BJ (cell line): ENCODE results near the gene ZNF500. TPM values are rescaled to one million over a fixed set of nuclear protein-coding genes. Genes with fewer than 3 reads are reported as not detected.

Experiments
- CTCF ChIA-PET: fragments of 350-600 bp; formaldehyde crosslinking; extraction: SDS; loops from one replicate; lab custom pipeline; 2021; ENCODE audit warnings: antibody characterized with exemption, inconsistent platforms; lab: Yijun Ruan, JAX
- POLR2A ChIA-PET: fragments of 300-600 bp; sonication (Branson Sonifier 250); formaldehyde crosslinking; extraction: SDS; loops from one replicate; lab custom pipeline; 2021; ENCODE audit warnings: antibody characterized with exemption; lab: Charles Lee
- DNase-seq: peaks from one replicate; pipeline ENCODE4 v3.0.0-alpha.2; 2011; ENCODE audit warnings: low read depth
- H3K27me3 ChIP-seq: 2 replicates; pipeline ENCODE4 v1.6.0; 2011; ENCODE audit warnings: low read length; ENCODE audit not compliant: control insufficient read depth, insufficient read depth
- H3K36me3 ChIP-seq: 2 replicates; pipeline ENCODE4 v1.5.1; 2011; ENCODE audit warnings: low read length; ENCODE audit not compliant: control insufficient read depth, insufficient read depth
- H3K4me3 ChIP-seq: 2 replicates; pipeline ENCODE4 v1.5.1; 2011; ENCODE audit warnings: low read depth, mild to moderate bottlenecking, control low read depth, low read length
- polyA plus RNA-seq: library from polyadenylated mRNA; depleted of rRNA; stranded (reverse); fragments of >200 nt; gene quantifications from 2 replicates; pipeline ENCODE4 v1.2.3, GENCODE V29; 2011
- TF ChIP-seq, protein P1 (sequence below): IDR thresholded peaks from 2 replicates; pipeline ENCODE4 v1.5.1; 2011; ENCODE audit warnings: low read depth, mild to moderate bottlenecking, control low read depth, inconsistent platforms, low read length, moderate library complexity; ENCODE audit not compliant: insufficient read depth

The ZNF500 gene
- polyA plus RNA-seq, 1 experiment: 6.5 TPM

DNA sequence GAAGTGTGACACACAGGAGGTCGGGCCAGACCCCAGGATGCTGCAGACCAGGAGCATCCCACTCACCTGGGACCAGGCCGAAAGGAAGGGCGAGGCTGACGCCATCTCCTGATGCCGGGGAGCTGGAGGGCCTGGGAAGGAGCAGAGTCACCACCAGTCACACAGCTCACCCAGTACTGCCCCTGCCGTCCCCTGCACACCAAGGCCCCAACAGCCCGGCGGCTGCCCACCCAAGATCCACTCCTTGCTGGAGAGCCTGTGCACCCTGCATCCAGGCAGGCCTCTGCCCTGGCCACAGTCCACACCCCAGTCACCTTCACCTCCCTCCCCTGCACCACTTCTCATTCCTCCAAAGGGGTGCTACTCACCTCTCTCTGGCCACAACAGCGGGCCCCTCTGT is 4.8 kb downstream of the ZNF500 start:
- Histone ChIP-seq H3K36me3 (peaks cover 33% of the 10 kb centered on the region), H3K4me3 (no peak overlapping the region), H3K27me3 (no peaks in the 10 kb centered on the region)
- ChIA-PET POLR2A (no interaction called here), CTCF (no interaction called here)
- TF ChIP-seq, protein P1, sequence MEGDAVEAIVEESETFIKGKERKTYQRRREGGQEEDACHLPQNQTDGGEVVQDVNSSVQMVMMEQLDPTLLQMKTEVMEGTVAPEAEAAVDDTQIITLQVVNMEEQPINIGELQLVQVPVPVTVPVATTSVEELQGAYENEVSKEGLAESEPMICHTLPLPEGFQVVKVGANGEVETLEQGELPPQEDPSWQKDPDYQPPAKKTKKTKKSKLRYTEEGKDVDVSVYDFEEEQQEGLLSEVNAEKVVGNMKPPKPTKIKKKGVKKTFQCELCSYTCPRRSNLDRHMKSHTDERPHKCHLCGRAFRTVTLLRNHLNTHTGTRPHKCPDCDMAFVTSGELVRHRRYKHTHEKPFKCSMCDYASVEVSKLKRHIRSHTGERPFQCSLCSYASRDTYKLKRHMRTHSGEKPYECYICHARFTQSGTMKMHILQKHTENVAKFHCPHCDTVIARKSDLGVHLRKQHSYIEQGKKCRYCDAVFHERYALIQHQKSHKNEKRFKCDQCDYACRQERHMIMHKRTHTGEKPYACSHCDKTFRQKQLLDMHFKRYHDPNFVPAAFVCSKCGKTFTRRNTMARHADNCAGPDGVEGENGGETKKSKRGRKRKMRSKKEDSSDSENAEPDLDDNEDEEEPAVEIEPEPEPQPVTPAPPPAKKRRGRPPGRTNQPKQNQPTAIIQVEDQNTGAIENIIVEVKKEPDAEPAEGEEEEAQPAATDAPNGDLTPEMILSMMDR: no peak
- DNase-seq: no peak

DNA sequence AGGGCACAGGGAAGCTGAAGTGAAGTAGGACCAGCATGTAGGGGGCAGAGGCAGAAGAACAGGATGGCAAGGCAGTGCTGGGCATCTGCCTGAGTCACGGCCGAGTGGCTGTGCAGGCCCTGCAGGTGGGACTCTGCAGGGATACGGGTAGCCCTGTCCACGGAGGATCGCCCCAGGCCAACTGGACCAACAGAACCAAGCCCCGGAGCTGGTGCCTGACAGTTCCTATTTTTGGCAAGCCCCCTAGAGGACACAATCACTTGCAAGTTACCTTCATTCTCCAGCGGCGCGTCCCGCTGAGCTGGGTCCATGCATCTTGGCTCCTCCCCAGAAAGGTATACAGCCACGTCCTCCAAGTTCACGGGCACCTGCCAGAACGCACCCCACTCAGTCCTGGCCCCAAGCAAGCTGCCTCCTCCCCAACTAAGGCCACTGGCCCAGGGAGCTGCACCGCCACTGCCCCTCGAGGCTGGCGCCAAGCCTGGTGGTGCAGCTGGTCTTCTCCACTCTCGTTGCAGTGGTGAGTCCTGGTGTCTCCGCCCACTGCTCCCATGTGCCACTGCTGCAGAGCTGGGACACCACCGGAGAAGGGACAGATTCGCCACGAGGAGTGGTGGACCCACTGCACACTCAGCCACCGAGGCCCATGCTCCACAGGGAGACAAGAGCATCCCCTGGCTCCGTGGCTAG is 6.6 kb downstream of the ZNF500 start:
- no peak for DNase-seq
- TF ChIP-seq, protein P1: no peak
- Histone ChIP-seq H3K27me3 (no peaks in the 10 kb centered on the region), H3K36me3 (peaks cover 37% of the 10 kb centered on the region), H3K4me3 (no peak overlapping the region)
- ChIA-PET POLR2A (no interaction called here), CTCF (no interaction called here)

DNA sequence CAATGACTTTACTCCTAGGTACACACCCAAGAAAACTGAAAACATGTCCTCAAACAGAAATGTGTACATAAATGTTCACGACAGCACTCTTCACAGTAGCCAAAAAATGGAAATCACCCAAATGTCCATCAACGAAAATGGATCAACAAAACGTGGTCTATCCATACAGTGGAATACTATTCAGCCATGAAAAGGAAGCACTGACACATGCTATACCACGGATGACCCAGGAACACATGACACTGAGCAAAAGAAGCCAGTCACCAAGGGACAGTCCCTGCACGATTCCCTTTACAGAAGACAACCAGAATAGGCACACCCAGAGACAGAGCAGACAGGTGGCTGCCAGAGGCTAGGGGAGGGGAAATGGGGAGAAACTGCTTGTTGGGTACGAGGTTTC is 11.3 kb downstream of the ZNF500 start:
- ChIA-PET CTCF (no interaction called here), POLR2A (no interaction called here)
- Histone ChIP-seq H3K36me3 (peaks cover 40% of the 10 kb centered on the region), H3K27me3 (no peaks in the 10 kb centered on the region), H3K4me3 (no peak overlapping the region)
- TF ChIP-seq, protein P1: no peak
- DNase-seq: no peak

DNA sequence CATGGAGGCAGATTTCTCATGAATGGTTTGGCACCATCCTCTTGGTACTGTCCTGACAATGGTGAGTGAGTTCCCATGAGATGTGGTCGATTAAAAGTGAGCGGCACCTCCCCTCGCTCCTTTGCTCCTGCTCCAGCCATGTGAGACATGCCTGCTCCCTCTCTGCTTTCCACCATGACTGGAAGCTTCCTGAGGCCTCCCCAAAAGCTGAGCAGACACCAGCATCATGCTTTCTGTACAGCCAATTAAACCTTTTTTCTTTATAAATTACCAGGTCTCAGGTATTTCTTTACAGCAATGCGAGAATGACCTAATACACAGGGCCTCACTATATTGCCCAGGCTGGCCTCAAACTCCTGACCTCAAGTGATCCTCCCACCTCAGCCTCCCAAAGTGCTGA is 12.1 kb downstream of the ZNF500 start:
- ChIA-PET CTCF (no interaction called here), POLR2A (no interaction called here)
- Histone ChIP-seq H3K27me3 (no peaks in the 10 kb centered on the region), H3K4me3 (no peak overlapping the region), H3K36me3 (peaks cover 33% of the 10 kb centered on the region)
- TF ChIP-seq, protein P1: no peak
- DNase-seq: no peak

DNA sequence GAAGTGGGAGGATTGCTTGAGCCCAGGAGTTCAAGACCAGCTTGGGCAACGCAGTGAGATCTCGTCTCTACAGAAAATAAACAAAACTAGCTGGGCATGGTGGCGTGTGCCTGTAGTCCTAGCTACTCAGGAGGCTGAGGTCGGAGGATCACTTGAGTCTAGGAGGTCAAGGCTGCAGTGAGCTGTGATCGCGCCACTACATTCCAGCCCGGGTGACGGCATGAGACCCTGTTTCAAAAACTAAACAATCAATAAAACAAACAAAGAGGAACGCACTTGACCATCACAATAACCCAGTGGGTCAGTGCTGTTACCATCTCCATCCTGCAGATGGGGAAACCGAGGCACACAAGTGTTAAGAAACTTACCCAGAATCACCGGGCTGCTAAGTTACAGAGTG is 13.7 kb downstream of the ZNF500 start:
- Histone ChIP-seq H3K27me3 (no peaks in the 10 kb centered on the region), H3K36me3 (peaks cover 28% of the 10 kb centered on the region), H3K4me3 (no peak overlapping the region)
- ChIA-PET CTCF (no interaction called here), POLR2A (no interaction called here)
- TF ChIP-seq, protein P1: no peak
- no peak for DNase-seq
